HepG2 (cell line): ENCODE measurements around the gene CHRNA7. TPM values are rescaled to one million over a fixed set of nuclear protein-coding genes. Genes with fewer than 3 reads are reported as not detected.

ENCODE experiments used
- ATAC-seq: fragments of 200-7000 bp; cut with Tn5 transposase; 3 replicates; pipeline ENCODE4 v1.9.1; 2020; ENCODE audit warnings: mild to moderate bottlenecking, moderate library complexity
- BruUV-seq: library from RNA; stranded (reverse); fragments of 400-500 nt; replicated peaks from 2 replicates; lab custom pipeline; 2021; lab: Mats Ljungman, UMichigan
- CTCF ChIA-PET: fragments of 300-600 bp; formaldehyde crosslinking; extraction: SDS; loops from one replicate; lab custom pipeline; 2021; ENCODE audit warnings: low total read pairs, inconsistent platforms, low intra/inter-chr PET ratio; lab: Yijun Ruan, JAX
- POLR2A ChIA-PET: fragments of 350-600 bp; sonication (Branson Sonifier 250); formaldehyde crosslinking; loops from one replicate; lab custom pipeline; 2020; ENCODE audit warnings: antibody characterized with exemption, inconsistent platforms; lab: Yijun Ruan, JAX
- DNase-seq: peaks from one replicate; pipeline ENCODE4 v3.0.0-alpha.2; 2015; ENCODE audit warnings: low spot score
- FAIRE-seq: peaks from 3 replicates; lab custom pipeline; 2011; peaks lifted over from hg19 to GRCh38; lab: Jason Lieb, UNC
- H2AFZ ChIP-seq: one replicate; pipeline ENCODE4 v1.6.1; 2011; ENCODE audit warnings: low read length, inconsistent platforms
- H3K27ac ChIP-seq: fragments of 300-600 bp; 3 replicates; pipeline ENCODE4 v1.8.0; 2011; ENCODE audit warnings: mixed run types, mild to moderate bottlenecking, mixed read lengths, low read length, inconsistent platforms; ENCODE audit not compliant: insufficient read depth; ENCODE audit errors: extremely low read length
- H3K27me3 ChIP-seq, 2 experiments: fragments of 200-600 bp in 1 of 2; 2 replicates in 1 of 2; 3 replicates in 1 of 2; pipeline versions ENCODE4 v1.6.0 to v1.8.0; 2011; ENCODE audit warnings: low read length in 2 of 2, mild to moderate bottlenecking in 2 of 2, moderate library complexity in 2 of 2, inconsistent platforms in 1 of 2; ENCODE audit not compliant: insufficient read depth in 2 of 2, control insufficient read depth in 1 of 2
- H3K36me3 ChIP-seq, 2 experiments: fragments of 200-600 bp in 1 of 2; replicated peaks in 1 of 2; 2 replicates in 1 of 2; 3 replicates in 1 of 2; pipeline versions ENCODE4 v1.5.1 to v1.8.0; 2011; ENCODE audit warnings: low read length in 2 of 2, inconsistent platforms in 1 of 2; ENCODE audit not compliant: insufficient read depth in 2 of 2, control insufficient read depth in 1 of 2
- H3K4me1 ChIP-seq: 2 replicates; pipeline ENCODE4 v1.5.1; 2012; ENCODE audit warnings: low read length, inconsistent platforms; ENCODE audit not compliant: insufficient read depth
- H3K4me2 ChIP-seq: 2 replicates; pipeline ENCODE4 v1.6.0; 2011; ENCODE audit warnings: low read depth, low read length, inconsistent platforms
- H3K4me3 ChIP-seq, 3 experiments: fragments of 200-600 bp in 1 of 3; sonication (generic), shearing (Covaris generic) in 1 of 3; replicated peaks in 1 of 3; 2 replicates each; pipeline ENCODE4 v1.5.1; 2011 to 2016; ENCODE audit warnings: low read length in 3 of 3, inconsistent platforms in 2 of 3, low read depth in 2 of 3, mild to moderate bottlenecking in 2 of 3, control low read depth in 1 of 3, mixed read lengths in 1 of 3; ENCODE audit not compliant: insufficient read depth in 1 of 3
- H3K79me2 ChIP-seq: one replicate; pipeline ENCODE4 v1.6.1; 2011; ENCODE audit warnings: low read length, inconsistent platforms; ENCODE audit not compliant: insufficient read depth
- H3K9ac ChIP-seq: 2 replicates; pipeline ENCODE4 v1.6.0; 2011; ENCODE audit warnings: mild to moderate bottlenecking, low read depth, low read length, inconsistent platforms; ENCODE audit not compliant: insufficient read depth
- H3K9me3 ChIP-seq: 2 replicates; pipeline ENCODE4 v1.5.1; 2012; ENCODE audit warnings: mild to moderate bottlenecking, low read length
- H4K20me1 ChIP-seq: 2 replicates; pipeline ENCODE4 v1.6.0; 2011; ENCODE audit warnings: inconsistent platforms, mild to moderate bottlenecking, low read length, moderate library complexity; ENCODE audit not compliant: insufficient read depth
- BHLHE40 ChIP-seq: IDR thresholded peaks from 2 replicates; pipeline ENCODE4 v1.6.1; 2011; ENCODE audit warnings: low read length, improper control_type of control experiment
- EZH2 ChIP-seq: conservative IDR thresholded peaks from 2 replicates; pipeline ENCODE4 v1.6.1; 2012; ENCODE audit warnings: mild to moderate bottlenecking, low read depth, low read length, moderate library complexity
- JARID2 ChIP-seq: sonication (generic); formaldehyde crosslinking; IDR thresholded peaks from 2 replicates; pipeline ENCODE4 v1.8.1; 2023; ENCODE audit warnings: missing genetic modification reagents, inconsistent platforms; ENCODE audit not compliant: insufficient replicate concordance
- PRMT3 ChIP-seq: sonication (generic); formaldehyde crosslinking; IDR thresholded peaks from 2 replicates; pipeline ENCODE4 v1.8.1; 2022; ENCODE audit warnings: low read depth, mild to moderate bottlenecking, moderate library complexity, missing genetic modification reagents, borderline replicate concordance
- TP53 ChIP-seq: sonication (generic); formaldehyde crosslinking; conservative IDR thresholded peaks from 2 replicates; pipeline ENCODE4 v1.4.0; 2020; ENCODE audit warnings: missing genetic modification reagents
- ZNF260 ChIP-seq: sonication (generic); formaldehyde crosslinking; IDR thresholded peaks from 2 replicates; pipeline ENCODE4 v1.4.0; 2020; ENCODE audit warnings: missing genetic modification reagents, low read depth, mild to moderate bottlenecking, borderline replicate concordance
- ZNF572 ChIP-seq: sonication (generic); formaldehyde crosslinking; IDR thresholded peaks from 2 replicates; pipeline ENCODE4 v1.5.1; 2020; ENCODE audit warnings: mild to moderate bottlenecking, missing genetic modification reagents
- ZNF672 ChIP-seq: sonication (generic); formaldehyde crosslinking; IDR thresholded peaks from 2 replicates; pipeline ENCODE4 v1.8.1; 2022; ENCODE audit warnings: missing genetic modification reagents
- ZNF776 ChIP-seq: sonication (generic); formaldehyde crosslinking; IDR thresholded peaks from 2 replicates; pipeline ENCODE4 v1.4.0; 2020; ENCODE audit warnings: mild to moderate bottlenecking, missing genetic modification reagents
- ZSCAN22 ChIP-seq: sonication (generic); formaldehyde crosslinking; IDR thresholded peaks from 2 replicates; pipeline ENCODE4 v1.4.0; 2020; ENCODE audit warnings: mild to moderate bottlenecking, missing genetic modification reagents
- WGBS: methylation state at CpG from one replicate; pipeline ENCODE4 v1.1.6; 2017; ENCODE audit warnings: low lambda C conversion rate; 5-methylcytosine and 5-hydroxymethylcytosine counted together
- in situ Hi-C: cut with HindIII; loops from 2 replicates; pipeline ENCODE4 v1.10.0; 2017; ENCODE audit warnings: low pct_unique_long_range_greater_than_20kb; ENCODE audit not compliant: extremely low pct_ligation_motif_present
- intact Hi-C: fragments of 100-400 bp; cut with micrococcal nuclease; formaldehyde crosslinking; loops from one replicate; pipeline ENCODE4 v1.10.0; 2022; ENCODE audit not compliant: unreplicated experiment
- polyA plus RNA-seq, 8 experiments: library from polyadenylated mRNA; depleted of rRNA in 3 of 8; stranded (reverse) in 7 of 8; unstranded in 1 of 8; fragments of >200 nt; fragmentation: Illumina TruSeq in 4 of 8; extraction: Trizol in 4 of 8; gene quantifications; 2 replicates each; pipeline versions ENCODE4 v1.2.1 to v1.2.3, GENCODE V29; 2011 to 2016; ENCODE audit warnings: low read depth in 4 of 8, missing spikeins in 1 of 8, mixed read lengths in 1 of 8; ENCODE audit not compliant: insufficient read depth in 1 of 8
- total RNA-seq, 5 experiments: library from RNA; depleted of rRNA; stranded (reverse); fragments of >200 nt; fragmentation: Illumina TruSeq; extraction: Trizol; gene quantifications; 2 replicates each; pipeline ENCODE4 v1.2.3, GENCODE V29; 2016; ENCODE audit warnings: low read depth in 1 of 5
- TF ChIP-seq, protein P1 (sequence below): sonication (generic); formaldehyde crosslinking; IDR thresholded peaks from 2 replicates; pipeline ENCODE4 v1.5.0; 2020; ENCODE audit warnings: missing genetic modification reagents
- TF ChIP-seq, protein P2 (sequence below): sonication (generic); formaldehyde crosslinking; IDR thresholded peaks from 2 replicates; pipeline ENCODE4 v1.5.0; 2020; ENCODE audit warnings: mild to moderate bottlenecking, missing genetic modification reagents, moderate library complexity
- TF ChIP-seq, protein P3 (sequence below): sonication (generic); formaldehyde crosslinking; IDR thresholded peaks from 2 replicates; pipeline ENCODE4 v1.4.0; 2020; ENCODE audit warnings: missing genetic modification reagents

CHRNA7 gene
- total and polyA plus RNA-seq, 2 of the 13 experiments (the other 11 are each of a cell fraction or from before 2014, with no cell fraction given) = 1.3 to 1.4 TPM

DNA sequence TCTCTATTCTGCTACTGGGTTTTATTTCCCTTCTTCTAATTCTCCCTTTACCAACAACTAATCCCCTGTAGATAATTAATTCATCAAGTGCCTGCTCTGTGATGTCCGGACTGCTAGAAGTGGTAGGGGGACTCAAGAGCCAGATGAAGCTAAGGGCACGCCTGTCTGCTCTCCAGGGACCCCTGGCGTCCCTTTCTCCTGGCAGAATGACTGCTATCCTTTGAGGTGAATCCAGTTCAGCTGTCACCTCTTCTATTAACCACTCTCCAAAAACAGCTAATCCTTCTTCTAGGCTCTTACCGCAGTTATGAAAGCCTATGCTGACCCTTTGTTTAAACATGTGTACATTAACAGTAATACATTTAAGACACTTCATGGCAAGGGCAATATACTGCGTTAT is 1.4 kb upstream of the CHRNA7 start (continued):
- TF ChIP-seq ZNF260 = no peak
- TF ChIP-seq PRMT3 (CRISPR knock-in tag) = no peak
- no peak for TF ChIP-seq TP53 (CRISPR knock-in tag)
- TF ChIP-seq ZSCAN22 (CRISPR knock-in tag) = no peak
- TF ChIP-seq BHLHE40 = no peak
- TF ChIP-seq, protein P1, sequence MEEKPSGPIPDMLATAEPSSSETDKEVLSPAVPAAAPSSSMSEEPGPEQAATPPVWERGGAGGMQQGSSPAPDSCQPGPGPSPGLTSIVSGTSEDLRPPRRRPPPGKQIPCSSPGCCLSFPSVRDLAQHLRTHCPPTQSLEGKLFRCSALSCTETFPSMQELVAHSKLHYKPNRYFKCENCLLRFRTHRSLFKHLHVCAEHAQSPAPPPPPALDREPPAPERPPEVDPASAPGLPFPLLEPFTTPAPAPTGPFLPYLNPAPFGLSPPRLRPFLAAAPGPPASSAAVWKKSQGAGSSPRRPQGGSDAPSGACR (CRISPR knock-in tag) = no peak
- no peak for TF ChIP-seq ZNF776
- TF ChIP-seq ZNF572 = no peak
- TF ChIP-seq JARID2 (CRISPR knock-in tag) = no peak

DNA sequence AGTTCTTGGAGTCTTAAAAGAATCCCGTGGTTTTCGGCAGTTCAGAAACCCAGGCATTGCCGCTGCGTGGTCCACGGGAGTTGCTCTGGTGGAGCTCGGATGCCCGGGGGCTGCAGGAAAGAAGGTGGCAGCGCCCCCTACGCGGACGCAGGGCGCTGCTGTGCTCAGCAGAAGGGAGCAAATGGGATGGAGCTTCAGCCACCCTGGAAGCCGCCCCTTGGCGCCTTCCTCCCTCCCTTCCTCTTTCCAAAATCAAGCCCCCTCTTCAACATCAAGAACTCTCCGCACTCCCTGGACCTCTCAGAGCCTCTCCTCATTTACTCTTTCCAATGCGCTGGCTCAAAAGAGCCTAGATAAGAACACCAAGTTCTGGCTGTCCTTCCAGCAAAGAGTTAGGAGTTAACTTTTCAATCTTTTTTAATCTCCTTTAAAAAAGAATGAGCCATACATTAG is 880 bp upstream of the CHRNA7 start:
- Histone ChIP-seq H3K27me3 (peaks cover 0 to 36% of the 10 kb centered on the region in 2 experiments; a peak in 3 of 5 replicates), H4K20me1 (no peaks in the 10 kb centered on the region), H3K4me1 (peaks cover 11% of the 10 kb centered on the region), H3K36me3 (no peaks in the 10 kb centered on the region), H2AFZ (no peak overlapping the region), H3K9ac (no peak overlapping the region), H3K4me3 (peak overlapping the region in 2 of 3 experiments; percentile 39 to 68; a peak in 3 of 6 replicates), H3K4me2 (peak overlapping the region; percentile 70), H3K79me2 (no peaks in the 10 kb centered on the region), H3K27ac (no peak overlapping the region), H3K9me3 (no peaks in the 10 kb centered on the region)
- WGBS = 3% methylated on average over 8 of the region's 16 CpGs
- FAIRE-seq (no peak), DNase-seq (no peak), ATAC-seq (peak; percentile 85)
- no TSS peak for BruUV-seq
- POLR2A ChIA-PET = no interaction called here
- in situ Hi-C loops (no loop called here), intact Hi-C loops (no loop called here)
- CTCF ChIA-PET = no interaction called here
- TF ChIP-seq, protein P2, sequence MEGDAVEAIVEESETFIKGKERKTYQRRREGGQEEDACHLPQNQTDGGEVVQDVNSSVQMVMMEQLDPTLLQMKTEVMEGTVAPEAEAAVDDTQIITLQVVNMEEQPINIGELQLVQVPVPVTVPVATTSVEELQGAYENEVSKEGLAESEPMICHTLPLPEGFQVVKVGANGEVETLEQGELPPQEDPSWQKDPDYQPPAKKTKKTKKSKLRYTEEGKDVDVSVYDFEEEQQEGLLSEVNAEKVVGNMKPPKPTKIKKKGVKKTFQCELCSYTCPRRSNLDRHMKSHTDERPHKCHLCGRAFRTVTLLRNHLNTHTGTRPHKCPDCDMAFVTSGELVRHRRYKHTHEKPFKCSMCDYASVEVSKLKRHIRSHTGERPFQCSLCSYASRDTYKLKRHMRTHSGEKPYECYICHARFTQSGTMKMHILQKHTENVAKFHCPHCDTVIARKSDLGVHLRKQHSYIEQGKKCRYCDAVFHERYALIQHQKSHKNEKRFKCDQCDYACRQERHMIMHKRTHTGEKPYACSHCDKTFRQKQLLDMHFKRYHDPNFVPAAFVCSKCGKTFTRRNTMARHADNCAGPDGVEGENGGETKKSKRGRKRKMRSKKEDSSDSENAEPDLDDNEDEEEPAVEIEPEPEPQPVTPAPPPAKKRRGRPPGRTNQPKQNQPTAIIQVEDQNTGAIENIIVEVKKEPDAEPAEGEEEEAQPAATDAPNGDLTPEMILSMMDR = peak; percentile 52
- no peak for TF ChIP-seq ZNF672 (CRISPR knock-in tag)
- peak; percentile 58; the same call in 1 of the 2 replicates for TF ChIP-seq EZH2
- TF ChIP-seq, protein P3, sequence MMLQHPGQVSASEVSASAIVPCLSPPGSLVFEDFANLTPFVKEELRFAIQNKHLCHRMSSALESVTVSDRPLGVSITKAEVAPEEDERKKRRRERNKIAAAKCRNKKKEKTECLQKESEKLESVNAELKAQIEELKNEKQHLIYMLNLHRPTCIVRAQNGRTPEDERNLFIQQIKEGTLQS (CRISPR knock-in tag) = no peak
